Frontal cortex (tissue), 4 donors: ENCODE results near the gene TAC4. TPM values are rescaled to one million over a fixed set of nuclear protein-coding genes. Genes with fewer than 3 reads are reported as not detected.
A peak's percentile ranks its signal among the peaks of the same experiment; 100 is the strongest.

Experiments used
- DNase-seq, 2 donors: peaks; one replicate each; pipeline ENCODE4 v3.0.0; 2012; ENCODE audit warnings: low spot score in 2 of 2
- FAIRE-seq: peaks from 2 replicates; lab custom pipeline; 2012; peaks lifted over from hg19 to GRCh38; lab: Jason Lieb, UNC
- total RNA-seq: library from RNA; depleted of rRNA; stranded (reverse); fragments of >200 nt; gene quantifications from one replicate; pipeline ENCODE4 v1.2.3, GENCODE V29; 2014
- donor health status: control.
- donor health status: control.
- donor health status: control.

TAC4 gene
- total RNA-seq, 1 donor from 2014 or later, result not detected

DNA sequence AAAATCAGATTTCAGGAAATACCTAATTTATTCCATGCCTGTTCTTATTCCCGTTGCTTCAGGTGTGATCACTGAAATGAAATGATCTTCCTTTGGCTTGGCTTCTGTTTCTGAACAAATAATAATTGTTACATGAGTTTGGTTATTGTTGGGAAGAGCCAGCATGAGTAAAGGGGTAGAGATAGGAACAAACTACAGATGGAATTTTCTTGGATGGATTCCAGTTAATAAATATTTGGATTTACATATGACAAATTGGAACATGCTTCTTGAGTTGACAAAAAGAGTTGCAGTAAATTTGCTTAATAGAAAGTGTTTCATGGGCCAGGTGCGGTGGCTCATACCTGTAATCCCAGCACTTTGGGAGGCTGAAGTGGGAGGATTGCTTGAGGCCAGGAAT, 28.2 kb downstream of the TAC4 start:
- DNase-seq (no peak), FAIRE-seq (no peak)

DNA sequence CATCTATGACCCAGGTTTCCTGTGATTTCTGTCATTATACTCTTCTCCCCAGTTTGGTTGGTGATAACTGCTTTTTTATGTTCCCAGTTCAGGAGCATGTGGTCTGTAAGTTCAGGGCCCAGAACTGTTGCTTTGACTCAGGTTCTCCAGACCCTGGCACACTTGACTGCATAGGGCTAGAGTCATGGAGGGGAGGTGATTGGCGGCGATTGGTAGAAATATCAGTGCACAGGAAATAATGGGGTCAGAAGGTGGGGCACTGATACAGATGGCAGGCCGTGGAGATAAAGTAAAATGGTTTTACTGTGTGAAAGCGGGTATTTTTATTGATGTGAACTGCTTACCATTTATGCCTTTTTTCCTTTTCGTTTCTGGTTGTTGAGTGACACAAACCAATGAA, 28.7 kb downstream of the TAC4 start:
- no peak for DNase-seq
- FAIRE-seq, result no peak

DNA sequence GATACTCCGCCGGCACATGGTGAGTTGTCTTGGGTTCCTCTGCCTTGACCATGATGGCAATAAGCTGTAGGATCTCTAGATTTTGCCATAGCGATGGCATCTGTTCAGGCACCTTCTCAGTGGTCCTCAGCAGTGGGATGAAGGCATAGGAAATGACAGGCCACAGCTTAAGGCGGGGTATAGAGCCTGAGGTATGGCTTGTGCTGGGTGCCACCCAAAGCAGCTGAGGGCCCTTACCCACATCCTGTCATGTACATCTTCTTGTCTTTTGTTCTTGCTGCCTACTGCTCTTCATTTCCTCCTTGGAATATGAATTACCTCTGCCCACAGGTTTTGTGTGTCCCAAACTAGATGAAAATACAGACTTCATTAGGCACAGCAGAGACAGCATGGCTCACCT, 29.9 kb downstream of the TAC4 start:
- DNase-seq (no peak), FAIRE-seq (no peak)

DNA sequence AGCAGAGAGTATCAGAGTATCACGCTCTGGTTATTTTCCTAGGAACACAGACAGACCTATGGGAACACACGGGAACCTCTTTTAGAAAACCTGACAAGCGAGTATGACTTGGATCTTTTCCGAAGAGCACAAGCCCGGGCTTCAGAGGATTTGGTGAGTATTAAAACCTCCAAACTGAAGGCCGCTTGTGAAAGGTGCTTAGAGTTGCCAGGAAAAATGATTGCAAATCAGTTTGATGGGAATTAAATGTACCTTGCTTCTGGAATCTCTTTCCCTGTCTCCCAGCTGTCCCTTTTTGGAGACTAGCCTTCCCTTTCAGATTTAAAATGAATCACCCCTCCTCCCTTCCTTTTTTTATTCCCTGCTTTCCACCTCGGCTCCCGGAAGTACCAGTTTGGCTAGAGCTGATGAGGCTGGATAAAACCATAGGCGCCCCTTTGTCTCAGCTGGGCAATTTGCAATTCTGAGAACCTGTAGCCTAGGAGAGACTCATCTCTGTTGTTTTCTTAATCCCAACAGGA, 32.0 kb downstream of the TAC4 start:
- FAIRE-seq (no peak), DNase-seq (no peak)

DNA sequence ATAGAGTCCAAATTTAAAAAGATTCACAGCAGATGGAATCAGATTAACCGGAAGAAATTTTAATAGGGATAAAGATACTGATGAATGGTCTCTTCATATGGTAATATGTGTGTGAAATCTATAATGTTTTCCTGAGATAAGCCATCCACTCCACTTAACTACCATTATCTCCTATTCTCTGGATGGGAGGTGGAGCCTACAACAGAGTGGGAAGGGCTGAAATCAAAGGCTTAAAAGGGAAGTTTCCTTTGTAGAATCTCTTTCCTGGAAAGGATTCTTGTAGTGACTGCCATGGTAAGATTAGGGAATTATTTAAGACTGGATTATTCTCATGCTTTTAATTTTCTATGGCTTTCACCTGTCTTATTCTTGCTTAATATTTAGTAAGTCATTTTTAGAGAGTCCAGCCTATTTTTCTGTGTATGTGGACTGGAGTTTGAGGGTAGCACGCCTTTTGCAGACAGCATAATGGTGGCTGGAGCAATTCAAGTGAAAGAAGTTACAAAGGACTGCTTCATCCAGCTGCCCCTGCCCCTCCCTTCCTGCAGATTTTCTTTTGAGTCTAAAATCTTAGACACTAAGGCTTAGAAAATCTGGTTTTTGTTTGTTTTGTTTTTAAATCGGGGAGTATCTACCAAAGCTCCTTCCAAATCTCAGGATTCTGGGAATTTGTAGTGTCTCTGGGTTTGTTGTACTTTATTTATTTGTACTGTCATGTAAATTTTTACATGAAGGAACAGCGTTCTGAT, 32.9 kb downstream of the TAC4 start:
- DNase-seq (no peak), FAIRE-seq (no peak)

DNA sequence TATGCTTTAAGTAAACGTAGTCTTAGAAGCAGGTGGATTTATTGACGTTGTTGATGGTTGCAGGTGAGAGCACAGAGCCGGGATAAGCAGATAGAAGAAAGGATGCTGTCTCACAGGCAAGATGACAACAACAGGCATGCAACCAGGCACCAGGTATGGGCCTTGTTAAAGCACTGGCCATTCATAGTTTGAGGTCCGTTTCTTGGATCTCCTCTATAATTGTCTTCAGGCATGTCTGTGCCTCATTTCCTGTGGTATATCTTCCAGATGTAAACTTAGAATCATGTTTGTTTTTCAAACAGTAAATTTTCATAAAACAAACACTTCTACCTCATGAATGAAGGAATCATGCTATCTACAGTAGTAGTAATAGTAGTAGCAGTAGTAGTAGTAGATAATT, 38.8 kb downstream of the TAC4 start:
- FAIRE-seq (no peak), DNase-seq (no peak)

DNA sequence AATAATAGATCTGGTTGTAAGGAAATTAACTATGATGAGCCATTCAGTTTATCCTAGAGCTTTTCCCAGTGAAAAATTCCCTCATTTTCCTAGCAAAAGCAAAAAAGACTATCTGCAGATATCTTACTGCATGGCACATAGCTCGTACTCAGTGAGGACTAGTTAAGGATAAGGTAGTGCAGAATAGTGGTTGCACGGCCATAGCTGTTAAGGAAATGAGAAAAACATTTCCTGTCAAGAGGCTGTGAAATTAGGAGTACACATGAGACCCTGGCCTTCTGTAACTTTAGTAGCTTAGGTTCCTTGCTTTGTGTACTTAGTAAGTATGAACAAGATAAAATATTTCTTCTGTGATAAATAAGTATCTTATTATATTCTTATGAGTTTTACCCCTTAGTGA, 49.1 kb downstream of the TAC4 start:
- FAIRE-seq, result no peak
- DNase-seq, result no peak

DNA sequence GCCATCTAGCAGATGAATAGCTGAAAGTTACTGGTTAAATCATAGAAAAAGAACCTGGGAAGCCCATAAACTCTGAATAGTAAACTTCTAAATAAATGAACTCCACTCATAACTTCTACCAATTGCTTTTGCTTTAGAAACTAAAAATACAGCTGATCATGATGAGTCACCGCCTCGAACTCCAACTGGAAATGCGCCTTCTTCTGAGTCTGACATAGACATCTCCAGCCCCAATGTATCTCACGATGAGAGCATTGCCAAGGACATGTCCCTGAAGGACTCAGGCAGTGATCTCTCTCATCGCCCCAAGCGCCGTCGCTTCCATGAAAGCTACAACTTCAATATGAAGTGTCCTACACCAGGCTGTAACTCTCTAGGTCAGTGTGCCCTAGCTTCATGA, 49.7 kb downstream of the TAC4 start:
- no peak for FAIRE-seq
- no peak for DNase-seq

DNA sequence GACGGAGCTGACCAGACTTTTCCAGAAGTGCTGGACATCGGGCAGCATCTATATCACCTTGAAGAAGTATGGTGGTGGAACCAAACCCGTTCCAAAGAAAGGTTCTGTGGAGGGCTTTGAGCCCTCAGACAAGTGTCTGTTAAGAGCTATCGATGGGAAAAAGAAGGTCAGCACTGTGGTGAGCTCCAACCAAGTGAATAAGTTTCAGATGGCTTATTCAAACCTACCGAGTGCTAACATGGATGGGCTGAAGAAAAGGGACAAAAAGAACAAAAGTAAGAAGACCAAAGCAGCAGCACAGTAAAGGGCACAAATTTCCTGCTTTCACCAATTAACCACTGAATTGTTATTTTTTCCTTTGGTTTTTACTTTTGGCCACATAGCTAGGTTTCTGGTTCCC, 52.5 kb downstream of the TAC4 start:
- DNase-seq (no peak), FAIRE-seq (no peak)

DNA sequence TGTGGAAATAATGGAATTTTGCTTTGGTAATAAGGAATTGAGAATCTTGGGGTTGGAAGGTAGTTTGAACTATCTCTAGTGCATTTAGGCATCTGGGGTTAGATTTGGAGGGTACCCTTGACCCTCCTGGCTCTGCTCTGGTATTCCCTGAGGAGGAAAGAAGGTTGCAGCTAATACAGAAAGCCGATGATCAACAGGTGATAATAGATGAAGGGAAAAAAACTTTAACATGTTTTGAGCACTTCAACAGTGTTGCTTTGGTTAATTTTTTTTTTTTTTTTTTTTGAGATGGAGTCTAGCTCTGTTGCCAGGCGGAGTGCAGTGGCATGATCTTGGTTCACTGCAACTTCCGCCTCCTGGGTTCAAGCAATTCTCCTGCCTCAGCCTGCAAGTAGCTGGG, 54.6 kb downstream of the TAC4 start:
- no peak for FAIRE-seq
- no peak for DNase-seq

DNA sequence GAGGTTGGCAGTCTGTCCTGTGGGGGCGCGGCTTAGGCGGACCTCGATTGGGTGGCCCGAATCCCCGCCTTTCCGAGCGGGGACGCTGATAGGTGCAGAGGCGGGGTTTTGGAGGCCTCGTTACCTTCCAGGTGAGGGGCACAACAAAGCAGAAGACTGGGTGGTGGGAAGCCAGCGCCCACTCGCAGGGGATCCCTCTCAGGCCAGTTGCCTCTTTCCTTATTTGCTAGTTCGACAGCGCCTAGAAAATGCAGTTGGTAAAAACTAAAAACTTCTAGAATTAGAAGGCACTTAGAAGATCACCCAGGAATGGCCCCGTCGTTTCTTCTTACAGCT, 58.7 kb downstream of the TAC4 start:
- no peak for FAIRE-seq

DNA sequence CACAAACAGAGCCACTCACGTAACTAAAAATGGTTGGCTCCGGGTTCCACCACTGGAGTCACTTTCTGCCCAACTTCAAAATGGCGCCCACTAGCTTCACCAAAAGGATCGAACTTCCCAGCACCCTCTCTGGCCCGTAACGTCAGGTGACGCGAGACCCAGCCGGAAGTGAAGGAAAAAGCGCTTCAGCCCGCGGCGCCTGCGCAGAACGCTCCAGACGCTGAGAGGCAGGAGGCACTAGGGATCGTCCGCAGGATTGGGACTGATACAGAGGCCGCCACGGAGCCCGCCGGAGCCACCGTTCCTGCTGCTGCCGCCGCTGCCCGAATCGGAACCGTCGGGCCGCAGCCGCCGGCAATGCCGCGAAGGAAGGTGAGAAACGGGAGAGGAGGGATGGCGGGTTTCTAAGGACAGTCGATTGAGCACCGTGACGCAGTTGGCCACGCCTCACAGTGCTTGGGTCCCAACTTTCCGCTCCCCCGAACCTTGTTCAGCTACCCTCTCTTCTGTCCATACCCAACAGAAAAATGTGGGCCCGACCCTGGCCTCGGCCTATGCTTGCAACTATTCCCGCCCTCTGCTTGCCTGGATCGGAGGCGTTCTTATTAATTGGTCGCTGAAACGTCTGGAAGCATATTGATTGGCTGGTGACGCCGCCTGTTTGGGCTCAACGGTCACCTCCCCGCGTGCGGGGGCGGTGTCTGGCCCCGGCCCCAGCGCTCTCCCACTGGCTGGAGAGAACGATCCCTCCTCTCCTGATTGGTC, 59.2 kb downstream of the TAC4 start, which contains the start of gene KAT7:
KAT7 (plus strand) TSS at position 204 of the 765 bp plus-strand sequence; CDS start at position 358, 154 bp downstream.
- FAIRE-seq (peak; percentile 96), DNase-seq (peak; percentile 82 to 88)

More for the DNA sequence above, 58.7 kb downstream of the TAC4 start:
- DNase-seq, result no peak

Other genes with a start within 250 kb of the TAC4 start
- 142 TPM for gene SPOP, start 170.0 kb downstream of the TAC4 start, total RNA-seq
- 56.7 TPM for gene SLC35B1, start 140.1 kb downstream of the TAC4 start, total RNA-seq
- 0.82 TPM for gene FAM117A, start 83.9 kb downstream of the TAC4 start, total RNA-seq
- 32.2 TPM for gene KAT7, start 59.4 kb downstream of the TAC4 start, total RNA-seq
- gene DLX4, start 121.1 kb upstream of the TAC4 start, total RNA-seq, result not detected
- not detected for gene DLX3, start 147.2 kb upstream of the TAC4 start, total RNA-seq
- gene ITGA3, start 208.0 kb upstream of the TAC4 start, total RNA-seq, result 20.0 TPM
- gene PDK2, start 247.3 kb upstream of the TAC4 start, total RNA-seq, result 11.8 TPM